ENCODE results near the gene NPAS3.

GRCh38 chr14:33062476-33062875 lies 123.8 kb downstream of the NPAS3 start:
- TF ChIP-seq POLR2AphosphoS5 (IDR thresholded peaks at IDR 0.05; ENCODE audit: borderline replicate concordance, low read depth, low read length) (no peak), EZH2 (IDR thresholded peaks at IDR 0.05) (no peak), FOXP2 (optimal IDR thresholded peaks at IDR 0.05; ENCODE audit: control extremely low read depth, extremely low read length, insufficient read depth) (no peak)
